ENCODE data around the gene PFKP.

GRCh38 chr10:3047596-3047995 is 19.8 kb upstream of the PFKP start:
- no peak for TF ChIP-seq CTCF (conservative IDR thresholded peaks at IDR 0.05; ENCODE audit: low read depth, low read length)
- TF ChIP-seq EZH2 (IDR thresholded peaks at IDR 0.05; ENCODE audit: low read length, unreplicated experiment): no peak
- TF ChIP-seq EZH2phosphoT487 (IDR thresholded peaks at IDR 0.05; ENCODE audit: borderline replicate concordance, low read length): no peak
